Measurements from ENCODE around the gene LCNL1. TPM values are rescaled to one million over a fixed set of nuclear protein-coding genes. Genes with fewer than 3 reads are reported as not detected.
A peak's percentile ranks its signal among the peaks of the same experiment; 100 is the strongest.

The LCNL1 gene
- total RNA-seq, 5 donors from 2014 or later (not counting 1 experiment from before 2014, with no cell fraction given) = 0.29 to 2.2 (median 1.3) TPM

GRCh38 chr9:136981588-136982231 lies 1.1 kb upstream of the LCNL1 start:
- no peaks in the 10 kb centered on the region for H3K9me3 ChIP-seq
- DNase-seq = no peak

GRCh38 chr9:136983167-136983566 lies 374 bp downstream of the LCNL1 start:
- Histone ChIP-seq H3K27ac (ENCODE audit: low read length) (no peak overlapping the region), H3K27me3 (replicated peaks in 1 of 2; ENCODE audit: control insufficient read depth in 2 of 2, extremely low read depth in 1 of 2, insufficient read depth in 2 of 2, low read length in 1 of 2) (peaks cover 0 to 56% of the 10 kb centered on the region in 2 experiments), H3K9me3 (no peaks in the 10 kb centered on the region), H3K4me3 (ENCODE audit: control insufficient read depth in 1 of 2, extremely low read depth in 1 of 2, low read length in 1 of 2) (no peak overlapping the region), H3K4me1 (ENCODE audit: control insufficient read depth in 1 of 2, extremely low read depth in 1 of 2, insufficient read depth in 2 of 2, low read length in 2 of 2) (peaks cover 0 to 30% of the 10 kb centered on the region in 2 experiments), H3K36me3 (ENCODE audit: control insufficient read depth in 2 of 2, extremely low read depth in 1 of 2, insufficient read depth in 1 of 2, low read length in 1 of 2) (no peaks in the 10 kb centered on the region)
- Mint-ChIP-seq H3K9me3 (no peaks in the 10 kb centered on the region), H3K4me1 (peaks cover 0 to 7% (median 6%) of the 10 kb centered on the region in 3 donors), H3K4me3 (no peak overlapping the region), H3K36me3 (no peaks in the 10 kb centered on the region), H3K27me3 (peaks cover 11 to 29% of the 10 kb centered on the region in 2 donors), H3K27ac (no peak overlapping the region)
- CTCF ChIA-PET = no interaction called here
- no peak for ATAC-seq (replicated peaks in 1 of 4)
- no peak for DNase-seq
- POLR2A ChIA-PET = no interaction called here
- WGBS (ENCODE audit: insufficient coverage) = 57% methylated on average over 7 of the region's 9 CpGs

More at GRCh38 chr9:136981588-136982231, 1.1 kb upstream of the LCNL1 start:
- no peaks in the 10 kb centered on the region for H3K36me3 Mint-ChIP-seq
- Histone ChIP-seq H3K4me3 (ENCODE audit: control insufficient read depth in 1 of 2, extremely low read depth in 1 of 2, low read length in 1 of 2) (no peak overlapping the region), H3K27ac (ENCODE audit: low read length) (no peak overlapping the region), H3K27me3 (replicated peaks in 1 of 2; ENCODE audit: control insufficient read depth in 2 of 2, extremely low read depth in 1 of 2, insufficient read depth in 2 of 2, low read length in 1 of 2) (peaks cover 0 to 49% of the 10 kb centered on the region in 2 experiments), H3K36me3 (ENCODE audit: control insufficient read depth in 2 of 2, extremely low read depth in 1 of 2, insufficient read depth in 1 of 2, low read length in 1 of 2) (no peaks in the 10 kb centered on the region), H3K4me1 (ENCODE audit: control insufficient read depth in 1 of 2, extremely low read depth in 1 of 2, insufficient read depth in 2 of 2, low read length in 2 of 2) (peaks cover 0 to 45% of the 10 kb centered on the region in 2 experiments)
- H3K4me1 Mint-ChIP-seq = peaks cover 2 to 12% (median 6%) of the 10 kb centered on the region in 3 donors
- ChIA-PET CTCF (no interaction called here), POLR2A (no interaction called here)
- H3K27me3 Mint-ChIP-seq = peaks cover 11 to 21% of the 10 kb centered on the region in 2 donors
- H3K27ac Mint-ChIP-seq = no peak overlapping the region
- WGBS (ENCODE audit: insufficient coverage) = 87% methylated on average over 5 of the region's 17 CpGs
- no peak for ATAC-seq (replicated peaks in 1 of 4)
- no peak overlapping the region for H3K4me3 Mint-ChIP-seq
- no peaks in the 10 kb centered on the region for H3K9me3 Mint-ChIP-seq

- Mint-ChIP-seq H3K27me3 (peaks cover 11 to 29% of the 10 kb centered on the region in 2 donors), H3K36me3 (no peaks in the 10 kb centered on the region), H3K9me3 (no peaks in the 10 kb centered on the region), H3K4me1 (peaks cover 0 to 7% (median 6%) of the 10 kb centered on the region in 3 donors), H3K27ac (peak overlapping the region in 1 of 2 donors; percentile 2), H3K4me3 (peak overlapping the region in 1 of 3 donors; percentile 6)
- POLR2A ChIA-PET = no interaction called here
- CTCF ChIA-PET = no interaction called here
- H3K4me3 ChIP-seq (ENCODE audit: control insufficient read depth in 1 of 2, extremely low read depth in 1 of 2, low read length in 1 of 2) = no peak overlapping the region
- H3K27ac ChIP-seq (ENCODE audit: low read length) = no peak overlapping the region
- H3K4me1 ChIP-seq (ENCODE audit: control insufficient read depth in 1 of 2, extremely low read depth in 1 of 2, insufficient read depth in 2 of 2, low read length in 2 of 2) = peaks cover 0 to 29% of the 10 kb centered on the region in 2 experiments
- no peaks in the 10 kb centered on the region for H3K9me3 ChIP-seq
- no peak for ATAC-seq (replicated peaks in 1 of 4)
- no peak for DNase-seq
- 86% methylated on average over 10 of the region's 11 CpGs for WGBS (ENCODE audit: insufficient coverage)
- H3K36me3 ChIP-seq (ENCODE audit: control insufficient read depth in 2 of 2, extremely low read depth in 1 of 2, insufficient read depth in 1 of 2, low read length in 1 of 2) = no peaks in the 10 kb centered on the region
- peaks cover 0 to 55% of the 10 kb centered on the region in 2 experiments for H3K27me3 ChIP-seq (replicated peaks in 1 of 2; ENCODE audit: control insufficient read depth in 2 of 2, extremely low read depth in 1 of 2, insufficient read depth in 2 of 2, low read length in 1 of 2)
Measured at GRCh38 chr9:136983656-136984314, 992 bp downstream of the LCNL1 start.

- Histone ChIP-seq H3K27me3 (replicated peaks in 1 of 2; ENCODE audit: control insufficient read depth in 2 of 2, extremely low read depth in 1 of 2, insufficient read depth in 2 of 2, low read length in 1 of 2) (peaks cover 0 to 56% of the 10 kb centered on the region in 2 experiments), H3K36me3 (ENCODE audit: control insufficient read depth in 2 of 2, extremely low read depth in 1 of 2, insufficient read depth in 1 of 2, low read length in 1 of 2) (no peaks in the 10 kb centered on the region), H3K4me1 (ENCODE audit: control insufficient read depth in 1 of 2, extremely low read depth in 1 of 2, insufficient read depth in 2 of 2, low read length in 2 of 2) (peaks cover 0 to 23% of the 10 kb centered on the region in 2 experiments), H3K4me3 (ENCODE audit: control insufficient read depth in 1 of 2, extremely low read depth in 1 of 2, low read length in 1 of 2) (no peak overlapping the region), H3K9me3 (no peaks in the 10 kb centered on the region), H3K27ac (ENCODE audit: low read length) (no peak overlapping the region)
- peaks cover 0 to 7% (median 6%) of the 10 kb centered on the region in 3 donors for H3K4me1 Mint-ChIP-seq
- no peak overlapping the region for H3K27ac Mint-ChIP-seq
- POLR2A ChIA-PET = no interaction called here
- peak in 2 of 4 experiments; percentile 15 to 30 for ATAC-seq (replicated peaks in 1 of 4)
- peak overlapping the region in 1 of 3 donors; percentile 22 for H3K4me3 Mint-ChIP-seq
- no peaks in the 10 kb centered on the region for H3K9me3 Mint-ChIP-seq
- 47% methylated on average over 28 of the region's 29 CpGs for WGBS (ENCODE audit: insufficient coverage)
- DNase-seq = no peak
- CTCF ChIA-PET = no interaction called here
- H3K27me3 Mint-ChIP-seq = peaks cover 11 to 29% of the 10 kb centered on the region in 2 donors
- no peaks in the 10 kb centered on the region for H3K36me3 Mint-ChIP-seq
Measured at GRCh38 chr9:136984464-136985026, 1.8 kb downstream of the LCNL1 start.

DNA sequence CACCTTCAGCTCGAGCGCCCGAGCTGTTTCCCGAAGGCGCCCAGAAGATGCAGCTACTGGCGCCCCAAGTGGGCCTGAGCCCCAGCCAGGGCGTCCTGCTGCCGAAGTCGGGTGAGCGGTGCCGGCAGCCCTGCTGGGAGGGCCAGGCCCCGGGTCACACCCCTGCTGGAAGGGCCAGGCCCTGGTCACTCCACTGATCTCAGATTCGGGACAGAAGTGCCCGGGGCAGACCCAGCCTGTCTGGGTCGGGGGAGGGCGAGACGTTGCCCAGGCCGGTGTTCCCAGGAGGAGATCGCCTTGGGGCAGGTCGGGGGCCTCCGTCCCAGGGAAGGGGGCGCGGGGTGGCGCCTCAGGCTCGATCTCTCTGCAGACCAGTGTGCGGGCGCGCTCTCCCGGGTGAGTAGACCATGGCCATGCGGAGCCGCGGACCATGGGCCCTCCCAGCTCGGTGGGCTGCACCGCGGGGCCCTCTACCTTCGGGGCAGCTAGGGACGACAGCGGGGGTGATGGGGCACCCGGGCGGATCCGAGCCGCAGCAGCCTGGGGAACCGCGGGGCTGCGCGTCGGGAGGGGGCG lies 2.3 kb downstream of the LCNL1 start:
- 6% methylated on average over 48 of the region's 48 CpGs for WGBS (ENCODE audit: insufficient coverage)
- Histone ChIP-seq H3K27me3 (replicated peaks in 1 of 2; ENCODE audit: control insufficient read depth in 2 of 2, extremely low read depth in 1 of 2, insufficient read depth in 2 of 2, low read length in 1 of 2) (peaks cover 0 to 56% of the 10 kb centered on the region in 2 experiments), H3K4me1 (ENCODE audit: control insufficient read depth in 1 of 2, extremely low read depth in 1 of 2, insufficient read depth in 2 of 2, low read length in 2 of 2) (peaks cover 0 to 19% of the 10 kb centered on the region in 2 experiments), H3K9me3 (no peaks in the 10 kb centered on the region), H3K27ac (ENCODE audit: low read length) (no peak overlapping the region), H3K36me3 (ENCODE audit: control insufficient read depth in 2 of 2, extremely low read depth in 1 of 2, insufficient read depth in 1 of 2, low read length in 1 of 2) (no peaks in the 10 kb centered on the region), H3K4me3 (ENCODE audit: control insufficient read depth in 1 of 2, extremely low read depth in 1 of 2, low read length in 1 of 2) (peak overlapping the region in 1 of 2 donors; percentile 26)
- no peak overlapping the region for H3K27ac Mint-ChIP-seq
- peaks cover 11 to 29% of the 10 kb centered on the region in 2 donors for H3K27me3 Mint-ChIP-seq
- POLR2A ChIA-PET = no interaction called here
- no peaks in the 10 kb centered on the region for H3K9me3 Mint-ChIP-seq
- H3K4me3 Mint-ChIP-seq = peak overlapping the region in 1 of 3 donors; percentile 22
- DNase-seq (peak in 2 of 35 experiments; percentile 27 to 38), ATAC-seq (replicated peaks in 1 of 4) (peak; percentile 33 to 68 (median 42))
- peaks cover 0 to 7% (median 6%) of the 10 kb centered on the region in 3 donors for H3K4me1 Mint-ChIP-seq
- H3K36me3 Mint-ChIP-seq = no peaks in the 10 kb centered on the region
- CTCF ChIA-PET = no interaction called here

- peaks cover 1 to 7% (median 6%) of the 10 kb centered on the region in 3 donors for H3K4me1 Mint-ChIP-seq
- Histone ChIP-seq H3K4me3 (ENCODE audit: control insufficient read depth in 1 of 2, extremely low read depth in 1 of 2, low read length in 1 of 2) (no peak overlapping the region), H3K4me1 (ENCODE audit: control insufficient read depth in 1 of 2, extremely low read depth in 1 of 2, insufficient read depth in 2 of 2, low read length in 2 of 2) (peaks cover 0 to 19% of the 10 kb centered on the region in 2 experiments), H3K27me3 (replicated peaks in 1 of 2; ENCODE audit: control insufficient read depth in 2 of 2, extremely low read depth in 1 of 2, insufficient read depth in 2 of 2, low read length in 1 of 2) (peaks cover 0 to 56% of the 10 kb centered on the region in 2 experiments), H3K36me3 (ENCODE audit: control insufficient read depth in 2 of 2, extremely low read depth in 1 of 2, insufficient read depth in 1 of 2, low read length in 1 of 2) (no peaks in the 10 kb centered on the region), H3K9me3 (no peaks in the 10 kb centered on the region), H3K27ac (ENCODE audit: low read length) (no peak overlapping the region)
- POLR2A ChIA-PET = no interaction called here
- CTCF ChIA-PET = no interaction called here
- DNase-seq (no peak), ATAC-seq (replicated peaks in 1 of 4) (no peak)
- H3K27me3 Mint-ChIP-seq = peaks cover 11 to 25% of the 10 kb centered on the region in 2 donors
- H3K9me3 Mint-ChIP-seq = no peaks in the 10 kb centered on the region
- 29% methylated on average over 27 of the region's 33 CpGs for WGBS (ENCODE audit: insufficient coverage)
- H3K27ac Mint-ChIP-seq = no peak overlapping the region
- H3K4me3 Mint-ChIP-seq = peak overlapping the region in 1 of 3 donors; percentile 16
- no peaks in the 10 kb centered on the region for H3K36me3 Mint-ChIP-seq
Measured at GRCh38 chr9:136985853-136986252, 3.1 kb downstream of the LCNL1 start.

Data from T-cell (primary cell).